Glomerular visceral epithelial cell (primary cell): ENCODE measurements around the gene DENND4A.
"Not testable (repeated sequence)": the region's sequence is repeated elsewhere in the genome, so short reads cannot be mapped to it uniquely, and the experiment has no call there.

Experiments
- DNase-seq: peaks from one replicate; pipeline ENCODE4 v3.0.0-alpha.2; 2016; ENCODE audit errors: extremely low spot score

DENND4A gene

GRCh38 chr15:65632780-65633375 lies 159.2 kb downstream of the DENND4A start:
- DNase-seq, result no peak

- DNase-seq, result no peak
These were observed 160.6 kb downstream of the DENND4A start for GRCh38 chr15:65631503-65631902.

GRCh38 chr15:65630760-65631159 lies 161.3 kb downstream of the DENND4A start:
- no peak for DNase-seq

- DNase-seq, result no peak
These were observed 162.5 kb downstream of the DENND4A start for GRCh38 chr15:65629548-65629947.

GRCh38 chr15:65626856-65627255 lies 165.2 kb downstream of the DENND4A start:
- DNase-seq, result no peak

- DNase-seq, result no peak
These were observed 169.0 kb downstream of the DENND4A start for GRCh38 chr15:65623103-65623502.

- no peak for DNase-seq
These were observed 170.5 kb downstream of the DENND4A start, which contains the start of gene SLC24A1 for GRCh38 chr15:65621638-65622037. TSS of gene SLC24A1 (plus strand) at chr15:65621938. CDS start at chr15:65624081, 2,143 bp downstream.

GRCh38 chr15:65620833-65621232 lies 171.3 kb downstream of the DENND4A start:
- DNase-seq, result no peak

- DNase-seq, result no peak
These were observed 172.3 kb downstream of the DENND4A start for GRCh38 chr15:65619626-65620290.

GRCh38 chr15:65618560-65619109 lies 173.5 kb downstream of the DENND4A start:
- DNase-seq, result no peak

- not testable (repeated sequence) for DNase-seq
These were observed 176.2 kb downstream of the DENND4A start for GRCh38 chr15:65615887-65616286.

GRCh38 chr15:65612949-65613744 lies 178.9 kb downstream of the DENND4A start:
- no peak for DNase-seq

- no peak for DNase-seq
These were observed 179.5 kb downstream of the DENND4A start for GRCh38 chr15:65612616-65612946.

- no peak for DNase-seq
These were observed 180.0 kb downstream of the DENND4A start for GRCh38 chr15:65611888-65612615.

GRCh38 chr15:65610871-65611718 lies 181.0 kb downstream of the DENND4A start, which contains the start of gene INTS14:
TSS of gene INTS14 (minus strand) at chr15:65611131. CDS start at chr15:65607380, 3,751 bp downstream.
- DNase-seq, result peak; percentile 97
